Measurements from ENCODE around the gene ZNF398.
"Not testable (repeated sequence)": the region's sequence is repeated elsewhere in the genome, so short reads cannot be mapped to it uniquely, and the experiment has no call there.

ZNF398 gene, protein sequence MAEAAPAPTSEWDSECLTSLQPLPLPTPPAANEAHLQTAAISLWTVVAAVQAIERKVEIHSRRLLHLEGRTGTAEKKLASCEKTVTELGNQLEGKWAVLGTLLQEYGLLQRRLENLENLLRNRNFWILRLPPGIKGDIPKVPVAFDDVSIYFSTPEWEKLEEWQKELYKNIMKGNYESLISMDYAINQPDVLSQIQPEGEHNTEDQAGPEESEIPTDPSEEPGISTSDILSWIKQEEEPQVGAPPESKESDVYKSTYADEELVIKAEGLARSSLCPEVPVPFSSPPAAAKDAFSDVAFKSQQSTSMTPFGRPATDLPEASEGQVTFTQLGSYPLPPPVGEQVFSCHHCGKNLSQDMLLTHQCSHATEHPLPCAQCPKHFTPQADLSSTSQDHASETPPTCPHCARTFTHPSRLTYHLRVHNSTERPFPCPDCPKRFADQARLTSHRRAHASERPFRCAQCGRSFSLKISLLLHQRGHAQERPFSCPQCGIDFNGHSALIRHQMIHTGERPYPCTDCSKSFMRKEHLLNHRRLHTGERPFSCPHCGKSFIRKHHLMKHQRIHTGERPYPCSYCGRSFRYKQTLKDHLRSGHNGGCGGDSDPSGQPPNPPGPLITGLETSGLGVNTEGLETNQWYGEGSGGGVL

DNA sequence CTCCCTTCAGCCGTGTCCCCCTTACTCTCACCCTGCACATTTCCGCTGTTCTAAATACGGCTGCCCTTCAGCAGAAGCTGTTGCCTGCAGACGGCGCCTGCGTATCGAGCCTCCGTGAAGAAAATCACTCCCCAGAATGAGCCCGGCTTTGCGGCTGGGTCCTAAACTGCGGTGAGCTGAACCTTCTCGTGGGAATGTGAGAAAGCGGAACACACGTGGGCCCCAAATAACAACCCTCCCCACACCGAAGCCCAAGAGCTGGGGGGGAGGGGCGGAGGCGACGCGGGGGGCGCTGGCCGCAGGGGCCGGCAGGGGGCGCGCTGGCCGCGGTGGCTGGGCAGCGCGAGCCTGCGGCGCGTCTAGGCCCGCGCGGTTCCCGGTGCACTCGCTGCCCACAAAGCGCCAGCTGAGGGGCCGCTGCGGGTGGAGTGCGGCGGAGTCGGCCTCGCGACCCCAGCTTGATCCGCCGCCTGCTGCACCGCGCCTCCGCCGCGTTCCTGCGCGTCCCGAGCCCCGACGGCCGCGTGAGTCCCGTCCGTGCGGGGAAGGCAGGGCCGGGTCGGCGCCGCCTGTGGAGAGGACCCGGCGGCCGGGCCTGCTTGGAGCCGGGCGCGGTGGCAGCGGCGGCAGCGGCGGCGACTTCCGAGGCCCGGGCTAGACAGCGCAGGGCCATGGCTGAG is at the start of gene ZNF398:
Gene ZNF398 (plus strand): TSS at position 382 of the 680 bp plus-strand sequence. CDS start 290 bp downstream, at position 672.
- peak; percentile 88 for DNase-seq

DNA sequence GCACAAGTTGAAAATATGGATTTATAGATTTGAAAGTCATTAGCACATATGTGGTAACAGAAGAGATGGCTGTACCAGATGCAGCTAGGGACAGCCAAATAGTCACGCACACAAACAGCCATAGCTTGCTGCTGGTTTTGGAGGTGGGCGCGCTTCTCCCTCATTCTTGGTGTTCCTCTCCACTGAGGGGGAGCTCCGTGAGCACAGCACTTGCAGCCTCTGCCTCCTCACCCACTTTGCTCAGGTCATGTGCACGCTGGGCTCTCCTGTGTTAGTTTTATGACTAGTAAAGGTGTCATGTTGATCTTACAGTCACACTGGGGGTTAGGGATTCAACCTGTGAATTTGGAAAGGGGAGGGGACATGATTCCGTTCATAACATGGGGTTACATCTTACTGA is 48.2 kb upstream of the ZNF398 start:
- no peak for DNase-seq

DNA sequence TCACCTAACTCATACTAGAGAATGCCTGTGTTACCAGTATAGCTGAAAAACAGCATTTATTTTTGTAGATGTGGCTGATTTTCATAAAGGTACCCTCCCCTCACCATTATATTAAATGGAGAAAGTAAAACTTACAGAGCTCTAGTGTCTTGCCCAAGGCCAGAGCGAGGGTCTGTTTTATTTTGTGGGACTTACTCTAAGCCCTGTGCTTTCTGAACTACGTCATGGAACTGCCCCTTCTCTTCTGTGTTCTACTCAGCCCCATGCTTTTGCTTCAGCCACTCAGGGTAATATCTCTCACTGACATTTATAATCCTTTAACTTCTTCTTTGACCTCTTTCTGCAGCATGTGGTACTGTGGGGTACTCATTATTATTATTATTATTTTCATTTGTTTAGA is 46.4 kb upstream of the ZNF398 start:
- no peak for DNase-seq

DNA sequence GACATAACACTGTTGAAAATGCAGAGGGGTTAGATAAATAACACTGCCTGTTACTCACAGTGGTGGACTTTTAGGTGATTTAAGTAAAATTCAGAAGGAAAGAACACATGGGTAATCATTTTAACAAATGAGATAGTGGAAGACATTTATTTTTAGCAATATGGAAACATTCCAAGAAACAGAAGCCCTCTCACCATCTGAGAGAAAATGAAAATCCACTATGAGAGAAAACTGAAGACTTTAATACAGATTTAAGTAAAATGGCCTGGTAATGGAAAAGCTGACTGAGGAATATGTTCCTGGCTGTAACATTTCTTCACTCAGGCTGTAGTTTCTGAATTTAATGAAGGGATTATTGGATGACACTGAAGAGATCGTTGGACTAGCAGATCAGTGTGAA is 44.6 kb upstream of the ZNF398 start:
- DNase-seq, result no peak

DNA sequence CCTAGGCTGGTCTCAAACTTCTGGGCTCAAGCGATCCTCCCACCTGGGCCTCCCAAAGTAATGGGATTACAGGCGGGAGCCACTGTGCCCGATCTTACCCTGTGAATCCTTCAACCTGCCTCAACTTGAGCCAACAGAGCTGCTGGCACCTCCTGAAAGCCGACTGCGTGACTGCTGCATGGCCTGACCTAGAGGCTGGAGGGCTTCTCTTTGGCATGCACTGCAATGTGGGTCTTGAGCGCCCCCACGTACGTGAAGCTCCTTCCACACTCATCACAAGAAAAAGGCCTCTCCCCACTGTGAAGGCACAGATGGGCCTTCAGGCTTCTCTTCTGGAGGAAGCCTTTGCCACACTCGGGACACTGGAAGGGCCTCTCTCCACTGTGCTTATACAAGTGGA is 43.8 kb upstream of the ZNF398 start:
- DNase-seq, result no peak

DNA sequence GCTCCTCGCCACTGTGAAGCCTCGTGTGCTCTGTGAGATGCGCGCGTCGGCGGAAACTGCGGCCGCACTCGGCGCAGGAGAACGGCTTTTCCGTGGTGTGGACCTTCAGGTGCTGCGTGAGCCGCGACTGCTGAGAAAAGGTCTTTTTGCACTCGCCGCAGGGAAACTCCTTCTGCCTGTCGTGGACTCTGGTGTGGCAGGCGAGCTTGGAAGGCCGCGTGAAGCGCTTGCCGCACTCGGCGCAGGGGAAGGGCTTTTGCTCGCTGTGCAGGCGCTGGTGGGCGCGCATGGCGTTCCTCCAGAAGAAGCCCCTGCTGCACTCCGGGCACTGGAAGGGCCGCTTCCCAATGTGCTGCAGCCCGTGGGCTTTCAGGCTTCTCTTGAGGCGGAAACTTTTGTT is 43.0 kb upstream of the ZNF398 start:
- DNase-seq, result no peak

DNA sequence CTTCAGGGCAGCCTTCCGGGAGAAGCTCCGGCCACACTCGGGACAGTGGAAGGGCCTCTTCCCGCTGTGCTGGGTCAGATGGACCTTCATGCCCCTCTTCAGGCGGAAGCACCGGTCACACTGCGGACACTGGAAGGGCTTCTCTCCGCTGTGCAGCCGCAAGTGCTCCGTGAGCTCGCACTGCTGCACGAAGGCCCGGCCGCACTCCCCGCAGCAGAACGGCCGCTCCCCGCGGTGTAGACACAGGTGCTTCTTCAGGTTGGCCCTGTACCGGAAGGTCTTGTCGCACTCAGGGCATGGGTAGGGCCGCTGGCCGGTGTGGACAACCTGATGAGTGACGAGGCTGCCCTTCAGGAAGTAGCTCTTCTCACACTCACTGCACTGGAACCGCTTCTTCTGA is 42.5 kb upstream of the ZNF398 start:
- DNase-seq, result no peak

DNA sequence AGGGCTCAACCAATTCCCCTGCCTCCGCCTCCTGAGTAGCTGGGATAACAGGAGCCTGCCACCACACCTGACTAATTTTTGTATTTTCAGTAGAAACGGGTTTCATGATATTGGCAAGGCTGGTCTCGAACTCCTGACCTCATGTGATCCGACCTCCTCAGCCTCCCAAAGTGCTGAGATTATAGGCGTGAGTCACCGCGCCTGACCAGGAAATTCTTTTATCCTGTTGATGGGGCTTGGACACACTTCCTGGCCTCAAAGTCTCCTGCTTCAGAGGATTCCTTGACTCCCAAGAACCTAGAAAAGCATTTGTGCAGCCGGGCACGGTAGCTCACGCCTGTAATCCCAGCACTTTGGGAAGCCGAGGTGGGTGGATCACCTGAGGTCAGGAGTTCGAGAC is 37.3 kb upstream of the ZNF398 start:
- no peak for DNase-seq

DNA sequence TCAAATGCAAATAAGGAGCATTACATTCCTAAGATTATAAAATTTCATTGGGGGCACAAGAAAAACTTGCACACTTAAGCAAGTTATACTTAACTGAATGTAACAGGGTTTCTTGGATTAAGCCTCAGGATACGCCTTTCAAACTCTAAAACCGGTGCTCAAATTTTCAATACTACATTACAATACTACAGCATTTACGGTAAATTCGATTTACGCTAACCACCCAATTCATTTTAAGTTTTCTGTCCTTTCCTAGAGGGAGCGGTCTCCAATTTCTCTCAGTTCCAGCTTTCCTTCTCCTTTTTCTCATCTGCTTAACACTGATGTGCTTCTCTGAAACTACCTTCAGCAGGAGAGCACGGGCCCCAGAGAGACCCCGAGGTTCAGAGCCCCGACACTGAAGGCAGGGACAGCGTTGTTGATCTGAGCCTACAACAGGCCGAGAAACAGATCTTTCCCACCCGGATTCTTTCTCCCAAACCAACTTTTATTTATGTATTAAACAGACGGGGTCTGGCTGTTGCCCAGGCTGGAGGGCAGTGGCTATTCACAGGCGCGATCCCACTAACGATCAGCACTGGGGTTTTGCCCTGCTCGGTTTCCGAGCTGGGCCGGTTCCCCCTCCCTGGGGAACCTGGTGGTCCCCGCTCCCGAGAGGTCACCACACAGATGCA is 21.9 kb upstream of the ZNF398 start:
- no peak for DNase-seq

DNA sequence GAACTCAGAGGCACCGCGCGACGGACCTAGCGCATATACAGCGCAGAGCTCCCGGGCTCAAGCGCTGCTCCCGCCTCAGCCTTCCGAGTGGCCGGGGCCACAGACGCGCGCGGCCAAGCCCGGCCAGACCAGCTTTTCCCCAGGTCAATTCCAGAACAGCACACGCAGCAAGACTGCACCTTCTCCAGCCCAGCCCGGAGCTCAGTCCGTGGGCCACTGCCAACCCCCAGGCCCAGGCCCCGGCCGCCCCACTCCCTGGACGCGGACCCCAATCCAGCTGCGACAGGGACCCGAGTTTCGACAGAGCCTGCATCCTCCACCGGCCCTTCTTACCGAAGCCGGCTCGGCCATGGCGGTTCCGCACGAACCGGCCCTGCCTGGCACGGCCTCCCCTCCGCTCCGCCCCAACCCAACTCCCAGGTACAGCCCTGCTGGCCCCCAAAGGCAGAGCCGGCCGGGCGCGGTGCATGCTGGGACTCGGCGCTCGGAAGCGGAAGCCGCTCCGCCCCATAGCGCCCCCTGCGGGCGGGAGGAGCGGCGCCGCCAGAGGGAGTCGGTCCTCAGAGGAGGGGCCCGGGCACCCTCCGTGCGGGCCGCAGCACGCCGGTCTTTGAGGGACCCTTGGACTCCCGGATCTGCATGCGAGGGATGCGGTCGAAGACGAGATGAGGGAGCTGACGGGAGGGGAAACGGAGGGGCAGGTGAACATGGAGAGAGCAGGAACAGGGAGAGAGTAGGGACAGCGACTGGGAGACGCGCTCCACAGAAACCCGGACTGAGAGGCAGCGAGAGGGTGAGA is 21.2 kb upstream of the ZNF398 start, which contains the start of gene ZNF425:
Gene ZNF425 (minus strand): TSS at position 462 of the 799 bp plus-strand sequence. CDS start 111 bp downstream, at position 351.
- peak; percentile 95 for DNase-seq

DNA sequence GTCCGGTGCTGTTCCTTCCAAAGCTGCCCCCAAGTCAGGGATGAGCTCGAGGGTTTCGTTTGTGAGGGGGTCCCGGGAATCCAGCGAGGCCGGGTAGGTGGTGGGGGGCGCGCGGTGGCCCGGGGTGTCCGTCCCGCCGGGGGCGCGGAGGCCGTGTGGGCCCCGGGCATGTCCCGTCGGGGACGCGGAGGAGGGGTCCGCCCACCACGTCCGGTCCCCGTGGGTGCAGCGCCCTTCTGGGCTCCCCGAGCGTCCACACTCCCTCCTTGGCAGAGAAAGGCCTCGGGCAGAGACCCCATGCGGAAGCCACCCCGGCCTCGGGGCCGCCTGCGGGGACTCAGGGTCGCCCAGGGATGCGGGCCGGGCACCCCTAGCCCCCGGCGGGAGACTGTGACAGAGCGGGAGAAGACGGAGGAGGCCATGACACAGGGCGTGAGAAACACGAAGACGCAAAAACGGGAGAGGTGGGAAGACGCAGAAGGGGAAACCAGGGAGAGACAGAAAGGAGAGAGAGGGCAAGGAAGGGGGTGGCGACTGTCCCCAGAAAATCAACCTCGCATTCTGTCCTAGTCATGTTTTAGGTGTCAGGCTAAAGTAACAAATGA is 20.5 kb upstream of the ZNF398 start:
- DNase-seq, result peak; percentile 59

DNA sequence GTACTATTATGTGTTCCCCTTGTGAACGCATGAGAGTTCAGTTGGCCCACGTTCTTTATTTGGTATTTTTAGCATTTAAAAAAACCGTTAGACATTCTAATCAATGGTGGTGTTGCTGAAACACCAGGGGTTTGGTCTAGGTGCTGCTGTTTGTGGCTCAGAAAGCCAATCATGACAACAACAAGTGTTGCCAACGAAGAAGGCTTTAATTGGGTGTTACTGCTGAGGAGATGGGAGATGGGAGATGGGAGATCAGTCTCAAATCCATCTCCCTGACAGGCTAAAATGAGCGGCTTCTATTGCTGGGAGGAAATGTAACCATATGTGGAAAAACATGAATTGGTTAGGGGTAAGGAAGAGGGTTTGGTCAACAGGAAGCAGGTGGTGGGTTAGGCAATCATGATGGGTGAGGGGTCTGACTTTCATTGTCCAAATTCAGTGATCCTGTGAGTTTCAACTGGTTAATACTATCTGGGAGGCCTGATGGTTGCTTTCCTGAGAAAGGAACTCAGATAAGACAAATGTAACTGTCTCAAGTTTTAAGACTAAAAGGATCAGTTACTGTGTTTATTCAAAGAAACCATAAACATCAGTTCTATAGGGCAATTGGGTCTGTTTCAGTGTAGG is 16.6 kb upstream of the ZNF398 start:
- DNase-seq, result no peak

DNA sequence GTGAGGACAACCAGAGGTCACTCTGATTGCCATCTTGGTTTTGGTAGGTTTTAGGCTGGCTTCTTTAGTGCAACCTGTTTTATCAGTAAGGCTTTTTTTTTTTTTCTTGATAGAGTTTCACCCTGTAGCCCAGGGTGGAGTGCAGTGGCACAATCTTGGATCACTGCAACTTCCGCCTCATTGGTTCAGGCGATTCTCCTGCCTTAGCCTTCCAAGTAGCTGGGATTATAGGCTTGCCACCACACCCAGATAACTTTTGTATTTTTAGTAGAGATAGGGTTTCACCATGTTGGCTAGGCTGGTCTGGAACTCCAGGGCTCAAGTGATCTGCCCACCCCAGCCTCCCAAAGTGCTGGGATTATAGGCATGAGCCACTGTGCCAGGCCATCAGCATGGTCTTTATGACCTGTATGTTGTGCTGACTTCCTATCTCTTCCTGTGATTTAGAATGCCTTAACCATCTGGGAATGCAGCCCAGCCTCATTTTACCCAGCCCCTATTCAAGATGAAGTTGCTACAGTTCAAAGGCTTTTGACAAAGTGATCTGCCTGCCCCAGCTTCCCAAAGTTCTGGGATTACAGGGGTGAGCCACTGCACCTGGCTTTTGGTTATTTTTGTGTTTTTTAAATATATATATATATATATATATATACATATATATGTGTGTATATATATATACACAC is 14.1 kb upstream of the ZNF398 start:
- DNase-seq, result no peak

DNA sequence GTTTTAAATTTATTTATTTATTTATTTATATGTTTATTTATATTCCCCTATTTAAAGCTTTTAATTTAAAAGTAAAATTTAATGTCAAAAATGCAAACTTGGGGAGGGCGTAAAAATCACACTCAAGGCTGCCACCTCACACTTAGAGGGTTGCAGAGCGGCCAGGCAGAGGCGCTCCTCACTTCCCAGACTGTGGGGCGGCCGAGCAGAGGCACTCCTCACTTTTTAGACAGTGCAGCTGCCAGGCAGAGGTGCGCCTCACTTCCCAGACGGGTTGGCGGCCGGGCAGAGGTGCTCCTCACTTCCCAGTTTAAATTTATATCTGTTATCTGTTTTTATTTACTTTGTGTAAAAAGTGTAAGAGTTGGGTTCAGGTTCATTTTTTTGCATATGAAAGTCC is 11.1 kb upstream of the ZNF398 start:
- DNase-seq, result no peak

DNA sequence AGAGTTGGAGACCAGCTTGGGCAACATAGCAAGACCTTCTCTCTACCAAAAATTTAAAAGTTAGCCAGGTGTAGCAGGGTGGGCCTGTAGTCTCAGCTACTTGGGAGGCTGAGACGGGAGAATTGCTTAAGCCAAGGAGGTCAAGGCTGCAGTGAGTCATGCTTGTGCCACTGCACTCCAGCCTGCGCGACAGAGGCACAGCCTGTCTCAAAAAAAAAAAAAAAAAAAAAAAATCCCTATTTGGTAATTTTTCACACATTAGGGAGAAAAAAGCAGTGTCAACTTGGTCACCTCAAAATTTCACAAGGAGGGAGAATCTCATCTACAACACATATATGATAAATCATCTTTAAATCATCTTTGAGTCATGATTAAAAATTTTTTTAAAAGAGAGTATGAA is 6.4 kb upstream of the ZNF398 start:
- no peak for DNase-seq

DNA sequence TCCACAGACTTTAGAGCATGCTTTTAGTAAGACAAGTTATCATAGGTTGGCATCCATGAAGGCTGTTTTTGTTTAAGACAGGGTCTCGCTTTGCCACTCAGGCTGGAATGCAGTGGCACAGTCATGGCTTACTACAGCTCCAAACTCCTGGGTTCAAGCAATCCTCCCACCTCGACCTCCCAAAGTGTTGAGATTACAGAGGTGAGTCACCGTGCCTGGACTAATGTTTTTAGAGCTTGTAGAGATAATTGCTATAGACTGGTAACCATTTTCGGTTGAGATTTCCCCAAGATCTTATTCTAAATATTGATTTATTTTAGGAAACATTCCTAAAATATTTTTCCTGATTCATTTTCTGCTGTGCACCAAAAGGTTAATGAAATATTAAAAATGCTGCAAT is 5.4 kb upstream of the ZNF398 start:
- no peak for DNase-seq

DNA sequence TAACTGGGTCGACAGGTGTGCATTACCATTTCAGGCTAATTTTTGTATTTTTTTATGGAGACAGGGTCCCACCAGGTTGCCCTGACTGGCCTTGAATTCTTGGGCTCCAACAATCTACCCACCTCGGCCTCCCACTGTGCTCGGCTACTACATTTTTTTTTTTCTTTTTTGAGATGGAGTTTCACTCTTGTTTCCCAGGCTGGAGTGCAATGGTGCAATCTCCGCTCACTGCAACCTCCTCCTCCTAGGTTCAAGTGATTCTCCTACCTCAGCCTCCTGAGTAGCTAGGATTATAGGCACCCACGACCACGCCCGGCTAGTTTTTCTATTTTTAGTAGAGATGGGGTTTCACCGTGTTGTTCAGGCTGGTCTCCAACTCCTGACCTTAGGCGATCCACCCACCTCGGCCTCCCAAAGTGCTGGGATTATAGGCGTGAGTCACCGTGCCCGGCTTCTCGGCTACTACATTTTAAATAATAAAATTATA is 2.8 kb upstream of the ZNF398 start:
- DNase-seq, result not testable (repeated sequence)

DNA sequence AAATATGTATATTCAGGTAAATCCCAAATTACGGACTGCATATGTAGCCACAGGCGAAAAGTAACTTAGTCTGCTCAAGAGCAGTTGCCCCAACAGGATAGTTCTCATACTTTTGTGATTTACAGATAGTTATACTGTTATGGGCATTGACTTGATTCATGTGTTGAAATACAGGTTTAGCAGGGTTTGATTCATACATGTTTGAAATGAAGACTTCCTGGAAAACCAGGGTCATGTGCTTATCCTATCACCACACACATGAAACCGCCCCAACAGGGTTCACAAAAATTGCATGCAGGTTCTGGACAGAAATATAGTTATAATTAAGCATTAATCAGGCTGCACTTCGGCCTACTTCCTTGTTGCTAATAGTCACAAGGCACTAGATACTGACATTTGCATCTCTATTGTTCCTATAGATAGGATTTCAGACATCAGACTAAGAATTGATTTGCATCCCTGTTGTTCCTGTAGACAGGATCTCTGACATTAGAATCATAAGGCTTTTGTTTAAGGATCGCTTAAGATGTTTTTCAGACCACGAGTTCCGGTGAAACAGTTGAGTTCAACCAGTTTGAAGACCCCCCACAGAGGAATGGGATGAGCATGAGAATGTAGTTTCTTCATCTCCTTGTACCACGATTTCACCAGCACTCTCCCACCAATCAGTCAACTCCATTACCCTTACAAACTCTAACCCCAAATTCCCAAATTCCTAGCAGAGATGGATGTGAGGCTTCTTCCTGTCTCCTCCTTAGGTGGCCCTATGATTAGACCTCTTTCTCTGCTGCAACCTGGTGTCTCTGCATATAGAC is 2.0 kb upstream of the ZNF398 start:
- DNase-seq, result no peak

DNA sequence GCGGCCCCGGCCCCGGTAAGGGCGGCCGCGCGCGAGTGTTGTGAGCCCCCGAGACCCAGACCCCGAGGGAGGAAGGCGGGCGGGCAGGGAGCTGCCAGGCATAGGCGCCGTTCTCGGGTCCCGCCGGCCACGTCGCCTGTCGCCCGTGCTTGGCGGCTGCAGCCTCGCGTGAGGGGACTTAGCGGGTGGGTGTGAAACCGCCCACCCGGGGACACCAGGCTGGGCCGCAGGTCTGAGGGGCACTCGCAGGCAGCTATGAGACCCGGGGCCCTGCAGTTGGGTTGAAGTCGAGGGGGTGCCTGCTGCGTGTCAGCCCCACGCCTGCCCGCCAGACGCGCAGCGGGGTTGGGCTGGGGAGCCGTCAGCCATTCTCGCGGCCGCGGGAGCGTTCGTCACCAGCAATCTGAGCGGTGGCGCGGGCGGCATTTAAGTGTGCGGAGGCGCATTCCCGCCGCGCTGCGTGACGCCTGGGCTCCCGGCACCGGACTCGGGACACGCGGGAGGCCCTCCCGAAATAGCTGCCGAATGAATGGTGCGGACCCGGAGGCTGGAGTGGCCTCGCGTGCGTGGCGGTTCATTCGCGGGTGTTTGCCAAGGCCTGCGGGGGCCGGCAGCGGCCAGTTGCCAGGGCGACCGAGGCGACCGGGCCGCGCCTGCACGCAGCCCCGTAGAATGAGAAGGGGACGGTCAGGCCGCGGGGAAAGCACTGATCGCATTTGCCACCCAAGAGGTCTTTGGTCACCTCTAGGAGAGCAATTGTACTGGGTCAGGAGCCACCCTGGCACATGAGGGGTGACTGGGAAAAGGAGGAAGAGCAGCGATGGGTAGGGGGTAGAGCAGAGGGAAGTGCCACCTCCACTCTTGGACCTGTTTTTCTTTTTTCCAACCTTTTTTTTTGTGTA is 750 bp downstream of the ZNF398 start:
- peak; percentile 64 for DNase-seq

Measured in CD4-positive, alpha-beta T cell treated with Interleukin-10 for 1 hour (primary cell).